ENCODE measurements around the gene SNX19. TPM values are rescaled to one million over a fixed set of nuclear protein-coding genes. Genes with fewer than 3 reads are reported as not detected.
A peak's percentile ranks its signal among the peaks of the same experiment; 100 is the strongest.

The SNX19 gene
- total and polyA plus RNA-seq, 2 of the 4 experiments (the other 2 are of a cell fraction) = 35.9 to 113 TPM

GRCh38 chr11:130940706-130941105 is 24.4 kb upstream of the SNX19 start:
- DNase-seq = peak; percentile 29
- no CpG with 5 or more reads among the region's 1 CpG for WGBS, 2 experiments (ENCODE audit: extremely low coverage in 2 of 2, insufficient read length in 1 of 2)
- no peaks in the 10 kb centered on the region for H3K36me3 ChIP-seq (ENCODE audit: control insufficient read depth, insufficient read depth, low read length)
- no peak overlapping the region for H3K18ac ChIP-seq (ENCODE audit: low read depth, low read length)
- H3K4ac ChIP-seq (ENCODE audit: low read depth, low read length) = no peak overlapping the region
- H2BK20ac ChIP-seq (ENCODE audit: low read depth, low read length) = no peak overlapping the region
- no peak overlapping the region for H3K14ac ChIP-seq (replicated peaks; ENCODE audit: low read depth, low read length)
- CTCF ChIA-PET = interaction anchor here (1.2 to 1.5 kb wide), 3 partner anchors 24 to 114 kb away, joined by 3 to 5 read pairs (median 4); partner anchors contain the start of gene SNX19
- no peak overlapping the region for H3K27ac ChIP-seq (ENCODE audit: insufficient read depth, low read length)
- H4K5ac ChIP-seq (ENCODE audit: low read depth, low read length) = no peak overlapping the region
- peaks cover 2% of the 10 kb centered on the region; the same call in 1 of the 2 replicates for H3K9me1 ChIP-seq (ENCODE audit: insufficient read depth, low read length)
- H4K20me1 ChIP-seq (ENCODE audit: insufficient read depth, low read length) = no peaks in the 10 kb centered on the region
- no peaks in the 10 kb centered on the region for H3K9me3 ChIP-seq (ENCODE audit: control insufficient read depth, insufficient read depth, low read length)
- no peak overlapping the region for H2BK120ac ChIP-seq (ENCODE audit: low read depth, low read length)
- no peak overlapping the region for H2BK5ac ChIP-seq (ENCODE audit: low read depth, low read length, poor library complexity, severe bottlenecking)
- H4K8ac ChIP-seq (ENCODE audit: low read depth in 2 of 2, low read length in 2 of 2) = no peak overlapping the region
- no peak overlapping the region for H2AK5ac ChIP-seq (ENCODE audit: low read depth, low read length)
- H3K23ac ChIP-seq (ENCODE audit: low read depth, low read length) = no peak overlapping the region
- H4K91ac ChIP-seq (ENCODE audit: insufficient read depth, low read depth, low read length) = no peak overlapping the region
- no peak overlapping the region for H2AFZ ChIP-seq (replicated peaks; ENCODE audit: low read length, poor library complexity)
- H3K27me3 ChIP-seq (ENCODE audit: control insufficient read depth, insufficient read depth, low read length) = no peaks in the 10 kb centered on the region
- ATAC-seq (ENCODE audit: low read depth) = no peak
- no peak overlapping the region for H3K4me3 ChIP-seq (ENCODE audit: insufficient read depth, low read depth, low read length)
- TF ChIP-seq RFX5 (IDR thresholded peaks at IDR 0.05; ENCODE audit: low read depth, low read length) = no peak
- TF ChIP-seq, protein P1, sequence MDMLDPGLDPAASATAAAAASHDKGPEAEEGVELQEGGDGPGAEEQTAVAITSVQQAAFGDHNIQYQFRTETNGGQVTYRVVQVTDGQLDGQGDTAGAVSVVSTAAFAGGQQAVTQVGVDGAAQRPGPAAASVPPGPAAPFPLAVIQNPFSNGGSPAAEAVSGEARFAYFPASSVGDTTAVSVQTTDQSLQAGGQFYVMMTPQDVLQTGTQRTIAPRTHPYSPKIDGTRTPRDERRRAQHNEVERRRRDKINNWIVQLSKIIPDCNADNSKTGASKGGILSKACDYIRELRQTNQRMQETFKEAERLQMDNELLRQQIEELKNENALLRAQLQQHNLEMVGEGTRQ (IDR thresholded peaks at IDR 0.05; ENCODE audit: low read depth, low read length) = no peak
- TF ChIP-seq SMC3 (IDR thresholded peaks at IDR 0.05; ENCODE audit: low read depth, low read length) = no peak
- no peak for TF ChIP-seq NFE2L2 (IDR thresholded peaks at IDR 0.05; ENCODE audit: low read depth, low read length)
- no peak for TF ChIP-seq FOS (IDR thresholded peaks at IDR 0.05; ENCODE audit: low read depth, low read length)
- no peak for TF ChIP-seq CTCF (conservative IDR thresholded peaks at IDR 0.05; ENCODE audit: low read depth, low read length)
- TF ChIP-seq MAFK (IDR thresholded peaks at IDR 0.05; ENCODE audit: low read depth, low read length) = no peak
- no peak for TF ChIP-seq CHD1 (IDR thresholded peaks at IDR 0.05; ENCODE audit: low read depth, low read length)
- TF ChIP-seq MXI1 (IDR thresholded peaks at IDR 0.05; ENCODE audit: borderline replicate concordance, low read depth, low read length) = no peak
- TF ChIP-seq CEBPB (IDR thresholded peaks at IDR 0.05; ENCODE audit: low read depth, low read length) = no peak
- no peak for TF ChIP-seq MAZ (IDR thresholded peaks at IDR 0.05; ENCODE audit: borderline replicate concordance, low read depth, low read length)
- no peak for TF ChIP-seq BHLHE40 (IDR thresholded peaks at IDR 0.05; ENCODE audit: low read depth, low read length)
- no peak for TF ChIP-seq RAD21 (IDR thresholded peaks at IDR 0.05; ENCODE audit: low read length)
- no peak for TF ChIP-seq RCOR1 (IDR thresholded peaks at IDR 0.05; ENCODE audit: insufficient replicate concordance, low read length)
- TF ChIP-seq, protein P2, sequence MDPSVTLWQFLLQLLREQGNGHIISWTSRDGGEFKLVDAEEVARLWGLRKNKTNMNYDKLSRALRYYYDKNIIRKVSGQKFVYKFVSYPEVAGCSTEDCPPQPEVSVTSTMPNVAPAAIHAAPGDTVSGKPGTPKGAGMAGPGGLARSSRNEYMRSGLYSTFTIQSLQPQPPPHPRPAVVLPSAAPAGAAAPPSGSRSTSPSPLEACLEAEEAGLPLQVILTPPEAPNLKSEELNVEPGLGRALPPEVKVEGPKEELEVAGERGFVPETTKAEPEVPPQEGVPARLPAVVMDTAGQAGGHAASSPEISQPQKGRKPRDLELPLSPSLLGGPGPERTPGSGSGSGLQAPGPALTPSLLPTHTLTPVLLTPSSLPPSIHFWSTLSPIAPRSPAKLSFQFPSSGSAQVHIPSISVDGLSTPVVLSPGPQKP (IDR thresholded peaks at IDR 0.05; ENCODE audit: borderline replicate concordance, low read depth, low read length) = no peak
- no peak for TF ChIP-seq POLR2A (IDR thresholded peaks at IDR 0.05; ENCODE audit: low read depth, low read length)
- intact Hi-C loops (cut with micrococcal nuclease) = no loop called here
- H3K56ac ChIP-seq (ENCODE audit: extremely low read depth, insufficient read depth, low read length) = no peak overlapping the region
- H3K4me2 ChIP-seq (ENCODE audit: low read depth, low read length) = no peak overlapping the region
- H3K4me1 ChIP-seq (ENCODE audit: control insufficient read depth, insufficient read depth, low read length) = no peaks in the 10 kb centered on the region
- POLR2A ChIA-PET (ENCODE audit: unreplicated experiment) = no interaction called here
- no peak overlapping the region for H2BK15ac ChIP-seq (ENCODE audit: low read depth, low read length)
- no TSS peak for BruUV-seq (replicated peaks)
- dilution Hi-C loops (cut with HindIII; ENCODE audit: low sequenced_read_pairs, unreplicated experiment) = no loop called here
- in situ Hi-C loops (cut with MboI; ENCODE audit: low sequenced_read_pairs) = no loop called here
- H3K79me1 ChIP-seq (ENCODE audit: low read depth in 1 of 2, low read length in 2 of 2) = no peaks in the 10 kb centered on the region
- H3K9ac ChIP-seq (ENCODE audit: low read depth, low read length) = no peak overlapping the region
- no peak overlapping the region for H2AK9ac ChIP-seq (replicated peaks; ENCODE audit: low read depth, low read length, poor library complexity)
